ENCODE results near the gene ANKRD52. TPM values are rescaled to one million over a fixed set of nuclear protein-coding genes. Genes with fewer than 3 reads are reported as not detected.

Gene ANKRD52
- total RNA-seq, 1 donor from 2014 or later, result 67.7 TPM

GRCh38 chr12:56189099-56189917 lies 68.9 kb downstream of the ANKRD52 start, which contains the start of gene SMARCC2:
Gene SMARCC2, minus strand, starts transcription at chr12:56189483. Its CDS starts 22 bp downstream, at chr12:56189461.
- H3K4me3 Mint-ChIP-seq (ENCODE audit: unreplicated experiment), result peak within 1 kb of the TSS; percentile 98
- peaks cover 18% of the 10 kb centered on the region for H3K36me3 Mint-ChIP-seq (ENCODE audit: unreplicated experiment)
- peak; percentile 79 for TF ChIP-seq CTCF (IDR thresholded peaks at IDR 0.05)
- peak; percentile 96 for DNase-seq (ENCODE audit: extremely low spot score, unreplicated experiment)
- no peaks in the 10 kb centered on the region for H3K9me3 Mint-ChIP-seq (ENCODE audit: unreplicated experiment)
- no peaks in the 10 kb centered on the region for H3K27me3 Mint-ChIP-seq (ENCODE audit: unreplicated experiment)
- H3K27ac Mint-ChIP-seq (ENCODE audit: unreplicated experiment), result peak within 1 kb of the TSS; percentile 100
- H3K4me1 Mint-ChIP-seq (ENCODE audit: unreplicated experiment), result peaks cover 38% of the 10 kb centered on the region

GRCh38 chr12:56188778-56189098 lies 69.4 kb downstream of the ANKRD52 start:
- Mint-ChIP-seq H3K4me3 (ENCODE audit: unreplicated experiment) (peak overlapping the region; percentile 81), H3K9me3 (ENCODE audit: unreplicated experiment) (no peaks in the 10 kb centered on the region), H3K27me3 (ENCODE audit: unreplicated experiment) (no peaks in the 10 kb centered on the region), H3K27ac (ENCODE audit: unreplicated experiment) (peak overlapping the region; percentile 87), H3K4me1 (ENCODE audit: unreplicated experiment) (peaks cover 36% of the 10 kb centered on the region), H3K36me3 (ENCODE audit: unreplicated experiment) (peaks cover 24% of the 10 kb centered on the region)
- DNase-seq (ENCODE audit: extremely low spot score, unreplicated experiment), result no peak
- no peak for TF ChIP-seq CTCF (IDR thresholded peaks at IDR 0.05)

GRCh38 chr12:56188131-56188777 lies 69.9 kb downstream of the ANKRD52 start:
- peak overlapping the region; percentile 81 for H3K4me3 Mint-ChIP-seq (ENCODE audit: unreplicated experiment)
- TF ChIP-seq CTCF (IDR thresholded peaks at IDR 0.05), result no peak
- no peaks in the 10 kb centered on the region for H3K27me3 Mint-ChIP-seq (ENCODE audit: unreplicated experiment)
- DNase-seq (ENCODE audit: extremely low spot score, unreplicated experiment), result no peak
- H3K9me3 Mint-ChIP-seq (ENCODE audit: unreplicated experiment), result no peaks in the 10 kb centered on the region
- H3K27ac Mint-ChIP-seq (ENCODE audit: unreplicated experiment), result peak overlapping the region; percentile 87
- H3K36me3 Mint-ChIP-seq (ENCODE audit: unreplicated experiment), result peaks cover 25% of the 10 kb centered on the region
- peaks cover 33% of the 10 kb centered on the region for H3K4me1 Mint-ChIP-seq (ENCODE audit: unreplicated experiment)

Other genes with a start within 250 kb of the ANKRD52 start
- gene IKZF4, start 237.3 kb downstream of the ANKRD52 start, total RNA-seq, result 8.2 and 10.6 TPM in 2 replicates
- gene RPS26, start 216.5 kb downstream of the ANKRD52 start, total RNA-seq, result 25.0 and 25.3 TPM in 2 replicates
- gene ERBB3, start 178.2 kb downstream of the ANKRD52 start, total RNA-seq, result 0.97 and 1.2 TPM in 2 replicates
- gene PA2G4, start 153.8 kb downstream of the ANKRD52 start, total RNA-seq, result 85.9 and 87.9 TPM in 2 replicates
- gene RPL41, start 141.8 kb downstream of the ANKRD52 start, total RNA-seq, result 3,386 and 3,580 TPM in 2 replicates
- 10.5 and 11.8 TPM in 2 replicates for gene ZC3H10, start 140.1 kb downstream of the ANKRD52 start, total RNA-seq
- gene ESYT1, start 130.1 kb downstream of the ANKRD52 start, total RNA-seq, result 127 and 142 TPM in 2 replicates
- 123 and 139 TPM in 2 replicates for gene MYL6B, start 105.8 kb downstream of the ANKRD52 start, total RNA-seq
- 1,490 and 1,549 TPM in 2 replicates for gene MYL6, start 100.0 kb downstream of the ANKRD52 start, total RNA-seq
- gene SMARCC2, start 68.9 kb downstream of the ANKRD52 start, total RNA-seq, result 122 and 128 TPM in 2 replicates
- 71.2 and 77.8 TPM in 2 replicates for gene RNF41, start 36.5 kb downstream of the ANKRD52 start, total RNA-seq
- 42.1 and 45.3 TPM in 2 replicates for gene NABP2, start 34.0 kb downstream of the ANKRD52 start, total RNA-seq
- gene SLC39A5, start 28.3 kb downstream of the ANKRD52 start, total RNA-seq, result 0.81 TPM in 1 of 2 replicates, not detected in the other
- gene COQ10A, start 8.6 kb upstream of the ANKRD52 start, total RNA-seq, result 12.8 and 14.4 TPM in 2 replicates
- gene CS, start 41.9 kb upstream of the ANKRD52 start, total RNA-seq, result 199 and 206 TPM in 2 replicates
- 154 and 177 TPM in 2 replicates for gene CNPY2, start 57.6 kb upstream of the ANKRD52 start, total RNA-seq
- 52.7 and 56.6 TPM in 2 replicates for gene PAN2, start 75.6 kb upstream of the ANKRD52 start, total RNA-seq
- gene IL23A, start 80.5 kb upstream of the ANKRD52 start, total RNA-seq, result not detected in 2 replicates
- gene STAT2, start 101.7 kb upstream of the ANKRD52 start, total RNA-seq, result 327 and 334 TPM in 2 replicates
- not detected in 2 replicates for gene APOF, start 104.5 kb upstream of the ANKRD52 start, total RNA-seq
- gene TIMELESS, start 191.0 kb upstream of the ANKRD52 start, total RNA-seq, result 15.9 and 16.2 TPM in 2 replicates
- gene MIP, start 196.3 kb upstream of the ANKRD52 start, total RNA-seq, result not detected in 2 replicates
- 2.7 and 3.1 TPM in 2 replicates for gene SPRYD4, start 210.2 kb upstream of the ANKRD52 start, total RNA-seq
- 0.31 TPM in 1 of 2 replicates, not detected in the other for gene GLS2, start 229.8 kb upstream of the ANKRD52 start, total RNA-seq

Measured in osteocyte (in vitro differentiated cells).